ENCODE measurements around the gene GLB1L3.

DNA sequence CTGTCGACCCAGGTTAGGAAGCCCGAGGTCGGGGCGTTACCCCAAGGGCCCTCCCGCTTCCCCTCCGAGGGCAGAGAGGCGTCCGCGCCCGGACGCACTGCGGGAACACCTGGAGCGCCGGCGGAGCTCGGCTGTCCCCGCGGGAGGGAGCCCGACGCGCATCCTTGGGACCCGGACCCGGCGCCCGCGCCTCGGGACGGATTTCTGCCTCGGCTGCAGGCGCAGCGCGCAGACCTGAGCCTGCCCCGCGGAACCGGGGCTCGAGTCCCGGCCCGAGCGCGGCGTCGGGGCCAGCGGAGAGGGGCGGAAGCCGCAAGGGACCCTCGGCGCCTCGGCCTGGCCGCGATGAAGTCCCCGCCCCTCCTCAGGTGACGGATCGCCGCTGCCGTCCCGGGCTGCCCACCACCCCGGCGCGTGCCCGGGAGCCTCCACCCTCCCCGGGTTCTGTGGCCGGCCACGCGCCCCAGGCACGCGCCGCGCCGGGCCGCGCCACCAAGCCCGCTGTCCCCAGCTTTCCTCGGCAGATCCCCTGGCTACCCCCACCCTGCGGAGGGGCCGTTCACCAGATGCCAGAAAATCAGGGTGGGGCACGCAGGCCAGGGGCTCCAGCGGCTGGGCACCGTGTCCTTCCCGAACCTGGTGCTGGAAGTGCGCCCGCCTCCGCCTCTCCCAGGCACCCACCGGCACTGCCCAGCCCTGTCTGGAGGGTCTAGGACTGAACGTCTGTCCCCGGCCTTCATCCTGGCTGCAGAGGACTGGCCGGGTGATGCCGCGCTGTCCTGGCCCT, 410 bp downstream of the GLB1L3 start:
- TF ChIP-seq, protein P1, sequence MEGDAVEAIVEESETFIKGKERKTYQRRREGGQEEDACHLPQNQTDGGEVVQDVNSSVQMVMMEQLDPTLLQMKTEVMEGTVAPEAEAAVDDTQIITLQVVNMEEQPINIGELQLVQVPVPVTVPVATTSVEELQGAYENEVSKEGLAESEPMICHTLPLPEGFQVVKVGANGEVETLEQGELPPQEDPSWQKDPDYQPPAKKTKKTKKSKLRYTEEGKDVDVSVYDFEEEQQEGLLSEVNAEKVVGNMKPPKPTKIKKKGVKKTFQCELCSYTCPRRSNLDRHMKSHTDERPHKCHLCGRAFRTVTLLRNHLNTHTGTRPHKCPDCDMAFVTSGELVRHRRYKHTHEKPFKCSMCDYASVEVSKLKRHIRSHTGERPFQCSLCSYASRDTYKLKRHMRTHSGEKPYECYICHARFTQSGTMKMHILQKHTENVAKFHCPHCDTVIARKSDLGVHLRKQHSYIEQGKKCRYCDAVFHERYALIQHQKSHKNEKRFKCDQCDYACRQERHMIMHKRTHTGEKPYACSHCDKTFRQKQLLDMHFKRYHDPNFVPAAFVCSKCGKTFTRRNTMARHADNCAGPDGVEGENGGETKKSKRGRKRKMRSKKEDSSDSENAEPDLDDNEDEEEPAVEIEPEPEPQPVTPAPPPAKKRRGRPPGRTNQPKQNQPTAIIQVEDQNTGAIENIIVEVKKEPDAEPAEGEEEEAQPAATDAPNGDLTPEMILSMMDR (IDR thresholded peaks at IDR 0.05), result no peak
- no peak for TF ChIP-seq POLR2A (IDR thresholded peaks at IDR 0.05)

Data from lower leg skin (tissue), 3 donors.